PC-3 (cell line): ENCODE results near the gene ENO1. TPM values are rescaled to one million over a fixed set of nuclear protein-coding genes. Genes with fewer than 3 reads are reported as not detected.

ENCODE experiments used
- ATAC-seq: fragments of 200-7000 bp; cut with Tn5 transposase; 2 replicates; pipeline ENCODE4 v1.9.1; 2020; ENCODE audit warnings: mild to moderate bottlenecking, moderate library complexity
- BruUV-seq: library from RNA; stranded (reverse); fragments of 400-500 nt; replicated peaks from 2 replicates; lab custom pipeline; 2021; lab: Mats Ljungman, UMichigan
- CTCF ChIA-PET: fragments of 300-600 bp; sonication (Branson Sonifier 250); formaldehyde crosslinking; loops from one replicate; lab custom pipeline; 2022; ENCODE audit warnings: antibody characterized with exemption; lab: Charles Lee
- POLR2A ChIA-PET: fragments of 300-600 bp; sonication (Branson Sonifier 250); formaldehyde crosslinking; loops from one replicate; lab custom pipeline; 2022; ENCODE audit warnings: antibody characterized with exemption; ENCODE audit not compliant: unreplicated experiment; lab: Charles Lee
- DNase-seq: peaks from one replicate; pipeline ENCODE4 v3.0.0-alpha.2; 2015
- H2AFZ ChIP-seq: fragments of 300-600 bp; sonication (generic); 2 replicates; pipeline ENCODE4 v1.6.0; 2016; ENCODE audit warnings: antibody characterized with exemption, low read length
- H3F3A ChIP-seq: fragments of 300-600 bp; sonication (generic); one replicate; pipeline ENCODE4 v1.6.0; 2017; ENCODE audit warnings: antibody characterized with exemption, low read length, control low read depth, mild to moderate bottlenecking; ENCODE audit not compliant: unreplicated experiment
- H3K27ac ChIP-seq: fragments of 300-600 bp; sonication (generic); 2 replicates; pipeline ENCODE4 v1.5.1; 2016; ENCODE audit warnings: mild to moderate bottlenecking, low read length
- H3K27me3 ChIP-seq: fragments of 300-600 bp; sonication (generic); 2 replicates; pipeline ENCODE4 v1.6.1; 2016; ENCODE audit warnings: low read length, mixed read lengths
- H3K36me3 ChIP-seq: fragments of 300-600 bp; sonication (generic); 2 replicates; pipeline ENCODE4 v1.6.1; 2016; ENCODE audit warnings: low read depth, mixed run types, low read length, mixed read lengths
- H3K4me1 ChIP-seq: fragments of 300-600 bp; sonication (generic); 2 replicates; pipeline ENCODE4 v1.5.1; 2016; ENCODE audit warnings: low read length; ENCODE audit not compliant: insufficient read depth
- H3K4me2 ChIP-seq: fragments of 300-600 bp; sonication (generic); 2 replicates; pipeline ENCODE4 v1.6.0; 2016; ENCODE audit warnings: low read length
- H3K4me3 ChIP-seq: fragments of 300-600 bp; sonication (generic); 2 replicates; pipeline ENCODE4 v1.5.1; 2016; ENCODE audit warnings: mild to moderate bottlenecking, low read length, mixed read lengths
- H3K79me2 ChIP-seq: fragments of 300-600 bp; sonication (generic); 2 replicates; pipeline ENCODE4 v1.6.1; 2017; ENCODE audit warnings: low read length, mixed read lengths
- H3K9ac ChIP-seq: fragments of 300-600 bp; sonication (generic); 2 replicates; pipeline ENCODE4 v1.6.0; 2016; ENCODE audit warnings: mild to moderate bottlenecking, low read length
- H3K9me2 ChIP-seq: fragments of 300-600 bp; sonication (generic); replicated peaks from 2 replicates; pipeline ENCODE4 v1.6.1; 2016; ENCODE audit warnings: mixed run types, low read length, mixed read lengths
- H3K9me3 ChIP-seq: fragments of 300-600 bp; sonication (generic); 2 replicates; pipeline ENCODE4 v1.6.1; 2016; ENCODE audit warnings: low read length, mixed read lengths
- H4K20me1 ChIP-seq: fragments of 300-600 bp; sonication (generic); 2 replicates; pipeline ENCODE4 v1.6.1; 2016; ENCODE audit warnings: low read length, mixed read lengths
- CTCF ChIP-seq: fragments of 300-600 bp; sonication (generic); conservative IDR thresholded peaks from 2 replicates; pipeline ENCODE4 v1.5.1; 2017; ENCODE audit warnings: antibody characterized with exemption, low read depth, mild to moderate bottlenecking, low read length
- EZH2 ChIP-seq: fragments of 300-600 bp; sonication (generic); IDR thresholded peaks from one replicate; pipeline ENCODE4 v1.6.1; 2017; ENCODE audit warnings: antibody characterized with exemption, mild to moderate bottlenecking, low read length; ENCODE audit not compliant: unreplicated experiment
- EZH2phosphoT487 ChIP-seq: fragments of 300-600 bp; sonication (generic); IDR thresholded peaks from 2 replicates; pipeline ENCODE4 v1.6.1; 2018; ENCODE audit warnings: mild to moderate bottlenecking, antibody characterized with exemption, low read length, borderline replicate concordance
- intact Hi-C: fragments of 100-400 bp; cut with micrococcal nuclease; formaldehyde crosslinking; loops from 2 replicates; pipeline ENCODE4 v1.9.0; 2023
- total RNA-seq: library from RNA; depleted of rRNA; stranded (reverse); fragments of >200 nt; gene quantifications from 2 replicates; pipeline ENCODE4 v1.2.3, GENCODE V29; 2014

Gene ENO1
- total RNA-seq, 1 experiment from 2014 or later, result 3,712 TPM

GRCh38 chr1:8883491-8883890 is 5.0 kb upstream of the ENO1 start:
- no peaks in the 10 kb centered on the region for H3K36me3 ChIP-seq
- POLR2A ChIA-PET, result no interaction called here
- intact Hi-C loops, result no loop called here
- ATAC-seq (no peak), DNase-seq (no peak)
- H3F3A ChIP-seq, result peaks cover 9% of the 10 kb centered on the region
- TF ChIP-seq CTCF (no peak), EZH2phosphoT487 (no peak), EZH2 (no peak)
- H3K4me3 ChIP-seq, result no peak overlapping the region
- H3K4me1 ChIP-seq, result peaks cover 22% of the 10 kb centered on the region
- H2AFZ ChIP-seq, result no peak overlapping the region
- H3K9me3 ChIP-seq, result no peaks in the 10 kb centered on the region
- no TSS peak for BruUV-seq
- H3K79me2 ChIP-seq, result peaks cover 4% of the 10 kb centered on the region
- H3K27ac ChIP-seq, result no peak overlapping the region
- H3K4me2 ChIP-seq, result no peak overlapping the region
- no peaks in the 10 kb centered on the region for H4K20me1 ChIP-seq
- no peaks in the 10 kb centered on the region for H3K27me3 ChIP-seq
- CTCF ChIA-PET, result no interaction called here
- no peaks in the 10 kb centered on the region for H3K9me2 ChIP-seq
- H3K9ac ChIP-seq, result no peak overlapping the region

- peaks cover 38% of the 10 kb centered on the region for H3K79me2 ChIP-seq
- peak overlapping the region; percentile 97 for H3K27ac ChIP-seq
- peak overlapping the region; percentile 90 for H3K4me2 ChIP-seq
- H3F3A ChIP-seq, result peaks cover 21% of the 10 kb centered on the region
- peak overlapping the region; percentile 100 for H3K9ac ChIP-seq
- peak; percentile 49 for ATAC-seq
- CTCF ChIA-PET, result interaction anchor here (0.6 to 0.7 kb wide), 5 partner anchors 8 to 108 kb away, joined by 3 to 4 read pairs (median 3); no protein-coding TSS in a partner anchor
- peaks cover 26% of the 10 kb centered on the region for H3K4me1 ChIP-seq
- no peaks in the 10 kb centered on the region for H3K27me3 ChIP-seq
- H3K36me3 ChIP-seq, result peaks cover 26% of the 10 kb centered on the region
- POLR2A ChIA-PET, result interaction anchor here (1.1 kb wide), 1 partner anchor 13 kb away, joined by 4 read pairs; no protein-coding TSS in a partner anchor
- peaks cover 26% of the 10 kb centered on the region for H4K20me1 ChIP-seq
- TF ChIP-seq EZH2 (no peak), CTCF (peak; percentile 8; the same call in 1 of the 2 replicates), EZH2phosphoT487 (no peak)
- intact Hi-C loops, result loop anchor here (1.0 to 5.0 kb wide), 3 partner anchors 10 to 37 kb away; no protein-coding TSS in a partner anchor
- peak; percentile 93 for DNase-seq
- H2AFZ ChIP-seq, result peak overlapping the region; percentile 37
- no peaks in the 10 kb centered on the region for H3K9me3 ChIP-seq
- peak overlapping the region; percentile 95 for H3K4me3 ChIP-seq
- no peaks in the 10 kb centered on the region for H3K9me2 ChIP-seq
- no TSS peak for BruUV-seq
Measured at GRCh38 chr1:8879922-8880676, 1.6 kb upstream of the ENO1 start.
